ENCODE results near the gene LYRM9. TPM values are rescaled to one million over a fixed set of nuclear protein-coding genes. Genes with fewer than 3 reads are reported as not detected.

Gene LYRM9
- total and polyA plus RNA-seq, 9 of the 15 experiments (the other 6 are each of a cell fraction or from before 2014, with no cell fraction given) = 0.98 to 4.7 (median 1.8) TPM

GRCh38 chr17:27834571-27834970, 58.6 kb downstream of the LYRM9 start:
- no peak for FAIRE-seq
- Histone ChIP-seq H3K9ac (ENCODE audit: insufficient read depth in 1 of 2, low read depth in 2 of 2, low read length in 2 of 2) (no peak overlapping the region), H3K4me2 (ENCODE audit: insufficient read depth, low read length) (no peak overlapping the region), H4K20me1 (replicated peaks; ENCODE audit: control insufficient read depth, insufficient read depth, low read length) (no peaks in the 10 kb centered on the region), H3K79me2 (ENCODE audit: control insufficient read depth, insufficient read depth, low read length) (no peaks in the 10 kb centered on the region), H3K27ac (ENCODE audit: extremely low read depth, low read depth, low read length) (no peak overlapping the region), H3K36me3 (ENCODE audit: control insufficient read depth, insufficient read depth, low read length) (no peaks in the 10 kb centered on the region), H2AFZ (ENCODE audit: low read depth, low read length) (no peak overlapping the region), H3K9me3 (replicated peaks; ENCODE audit: control insufficient read depth, insufficient read depth, low read depth, low read length) (no peaks in the 10 kb centered on the region), H3K27me3 (ENCODE audit: control insufficient read depth in 2 of 2, insufficient read depth in 2 of 2, low read length in 2 of 2) (peaks cover 4% of the 10 kb centered on the region in 2 experiments; a peak in 3 of 5 replicates), H3K4me3 (no peak overlapping the region), H3K4me1 (replicated peaks in 1 of 2; ENCODE audit: control insufficient read depth in 2 of 2, insufficient read depth in 2 of 2, low read length in 2 of 2) (no peaks in the 10 kb centered on the region), H3K9me1 (ENCODE audit: control insufficient read depth, insufficient read depth, low read length) (no peaks in the 10 kb centered on the region)
- WGBS (ENCODE audit: insufficient coverage, low coverage, missing lambda C conversion rate) = 2% methylated on average over 3 of the region's 3 CpGs
- ChIA-PET CTCF (ENCODE audit: low intra/inter-chr PET ratio) (no interaction called here), POLR2A (interaction anchor here (0.7 to 1.3 kb wide), 4 partner anchors 11 to 107 kb away, joined by 3 read pairs; no protein-coding TSS in a partner anchor)
- BruUV-seq (replicated peaks) = no TSS peak
- in situ Hi-C loops (cut with MboI) (no loop called here), intact Hi-C loops (cut with micrococcal nuclease) (no loop called here)
- no peak for TF ChIP-seq C11orf30 (IDR thresholded peaks at IDR 0.05; ENCODE audit: low read depth)
- TF ChIP-seq BDP1 (IDR thresholded peaks at IDR 0.05; ENCODE audit: insufficient read depth, insufficient read length) = no peak
- TF ChIP-seq MEIS2 (IDR thresholded peaks at IDR 0.05; ENCODE audit: partially characterized antibody) = no peak
- no peak for TF ChIP-seq LARP7 (IDR thresholded peaks at IDR 0.05)
- no peak for TF ChIP-seq GATAD2A (IDR thresholded peaks at IDR 0.05)
- no peak for TF ChIP-seq ZNF695 (CRISPR knock-in tag; IDR thresholded peaks at IDR 0.05)
- no peak for TF ChIP-seq ARID3B (CRISPR knock-in tag; IDR thresholded peaks at IDR 0.05; ENCODE audit: borderline replicate concordance)
- no peak for TF ChIP-seq ELF1 (tag; IDR thresholded peaks at IDR 0.05)
- no peak for TF ChIP-seq TEAD4 (IDR thresholded peaks at IDR 0.05; ENCODE audit: low read length)
- TF ChIP-seq TEAD4 (CRISPR knock-in tag; IDR thresholded peaks at IDR 0.05; ENCODE audit: borderline replicate concordance) = no peak
- ATAC-seq = no peak
- DNase-seq (ENCODE audit: extremely low read depth in 1 of 4, low spot score in 3 of 4) = no peak

All from K562 (cell line).